ENCODE results near the gene EXD3. TPM values are rescaled to one million over a fixed set of nuclear protein-coding genes. Genes with fewer than 3 reads are reported as not detected.
"Not testable (repeated sequence)": the region's sequence is repeated elsewhere in the genome, so short reads cannot be mapped to it uniquely, and the experiment has no call there.

Gene EXD3
- total RNA-seq, 3 donors from 2014 or later = 7.7 to 28.7 (median 20.6) TPM

DNA sequence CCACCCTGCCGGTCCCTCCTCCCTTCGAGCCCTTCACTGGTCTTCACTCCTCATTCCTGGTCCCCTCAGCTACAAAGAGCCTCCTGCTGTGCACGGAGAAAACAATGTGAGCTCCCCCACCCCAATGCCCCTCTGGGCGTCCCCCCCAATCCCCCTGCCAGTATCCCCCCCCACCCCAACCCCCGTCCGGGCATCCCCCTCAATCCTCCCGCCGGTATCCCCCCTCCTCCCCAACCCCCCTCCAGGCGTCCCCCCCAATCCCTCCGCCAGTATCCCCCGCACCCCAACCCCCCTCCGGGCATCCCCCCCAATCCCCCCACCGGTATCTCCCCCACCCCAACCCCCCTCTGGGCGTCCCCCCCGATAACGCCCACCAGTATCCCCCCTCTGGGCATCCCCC is 42.8 kb downstream of the EXD3 start:
- Histone ChIP-seq H3K36me3 (no peaks in the 10 kb centered on the region), H3K9me3 (no peaks in the 10 kb centered on the region)
- no peak for DNase-seq (ENCODE audit: low spot score in 2 of 2)

DNA sequence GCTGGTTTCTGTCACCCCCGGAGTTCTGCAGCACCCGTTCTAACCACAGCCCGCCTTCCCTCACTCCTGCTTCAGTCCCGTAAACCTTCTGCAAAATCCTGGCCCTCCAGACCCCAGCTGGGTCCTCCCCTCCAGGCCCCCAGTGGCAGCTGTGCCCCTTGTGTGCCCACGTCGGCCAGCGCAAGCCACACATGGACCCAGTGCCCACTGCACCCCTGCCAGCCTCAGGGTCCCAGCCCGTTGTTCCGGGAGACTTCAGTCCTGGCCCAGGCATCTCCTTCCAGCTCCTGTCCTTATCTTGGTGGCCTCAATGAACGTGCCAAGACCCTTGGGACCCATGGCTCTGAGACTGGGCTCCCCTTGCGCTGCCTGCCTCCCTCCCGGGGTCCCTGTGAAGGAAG is 43.2 kb downstream of the EXD3 start:
- H3K4me3 ChIP-seq = no peak overlapping the region
- H3K27me3 ChIP-seq = no peaks in the 10 kb centered on the region
- no peaks in the 10 kb centered on the region for H3K4me1 ChIP-seq
- H3K36me3 ChIP-seq = no peaks in the 10 kb centered on the region
- no peak for TF ChIP-seq CTCF (IDR thresholded peaks at IDR 0.05)
- no peak for TF ChIP-seq POLR2A (IDR thresholded peaks at IDR 0.05)
- TF ChIP-seq POLR2AphosphoS5 (IDR thresholded peaks at IDR 0.05) = no peak
- no peaks in the 10 kb centered on the region for H3K9me3 ChIP-seq
- intact Hi-C loops (cut with DNase I; ENCODE audit: low total_unique reads) = no loop called here
- H3K27ac ChIP-seq = no peak overlapping the region
- no peak for DNase-seq (ENCODE audit: low spot score in 2 of 2)

More for the DNA sequence above, 42.8 kb downstream of the EXD3 start:
- intact Hi-C loops (cut with DNase I; ENCODE audit: low total_unique reads) = no loop called here
- Histone ChIP-seq H3K4me1 (no peaks in the 10 kb centered on the region), H3K4me3 (no peak overlapping the region), H3K27ac (no peak overlapping the region), H3K27me3 (no peaks in the 10 kb centered on the region)
- TF ChIP-seq CTCF (IDR thresholded peaks at IDR 0.05) = no peak
- no peak for TF ChIP-seq POLR2AphosphoS5 (IDR thresholded peaks at IDR 0.05)
- no peak for TF ChIP-seq POLR2A (IDR thresholded peaks at IDR 0.05)

GRCh38 chr9:137378688-137379410 is 44.1 kb downstream of the EXD3 start:
- H3K4me1 ChIP-seq; H3K4me3 ChIP-seq; H3K9me3 ChIP-seq; H3K27me3 ChIP-seq; H3K36me3 ChIP-seq; DNase-seq (ENCODE audit: low spot score in 2 of 2); H3K27ac ChIP-seq; intact Hi-C loops (cut with DNase I; ENCODE audit: low total_unique reads): not testable (repeated sequence)

DNA sequence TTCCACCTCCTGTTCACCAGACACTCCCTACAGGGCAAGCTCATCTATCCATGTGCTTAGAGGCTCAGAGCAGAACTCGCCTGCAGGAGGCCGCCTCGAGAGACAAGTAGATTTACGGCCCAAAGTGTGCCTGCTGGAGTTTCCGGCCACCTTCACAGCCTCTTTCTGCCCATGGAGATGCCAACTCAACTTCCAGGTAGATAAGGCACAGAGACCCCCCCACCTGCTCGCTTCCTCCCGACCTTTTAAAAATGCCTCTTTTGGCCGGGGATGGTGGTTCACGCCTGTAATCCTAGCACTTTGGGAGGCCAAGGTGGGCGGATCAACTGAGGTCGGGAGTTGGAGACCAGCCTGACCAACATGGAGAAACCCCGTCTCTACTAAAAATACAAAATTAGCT is 46.6 kb downstream of the EXD3 start:
- no peaks in the 10 kb centered on the region for H3K9me3 ChIP-seq
- TF ChIP-seq POLR2AphosphoS5 (IDR thresholded peaks at IDR 0.05) (no peak), POLR2A (IDR thresholded peaks at IDR 0.05) (no peak), CTCF (IDR thresholded peaks at IDR 0.05) (no peak)
- H3K4me3 ChIP-seq = no peak overlapping the region
- no peaks in the 10 kb centered on the region for H3K36me3 ChIP-seq
- no peaks in the 10 kb centered on the region for H3K27me3 ChIP-seq
- no peak overlapping the region for H3K27ac ChIP-seq
- intact Hi-C loops (cut with DNase I; ENCODE audit: low total_unique reads) = no loop called here
- no peaks in the 10 kb centered on the region for H3K4me1 ChIP-seq
- DNase-seq (ENCODE audit: low spot score in 2 of 2) = no peak

DNA sequence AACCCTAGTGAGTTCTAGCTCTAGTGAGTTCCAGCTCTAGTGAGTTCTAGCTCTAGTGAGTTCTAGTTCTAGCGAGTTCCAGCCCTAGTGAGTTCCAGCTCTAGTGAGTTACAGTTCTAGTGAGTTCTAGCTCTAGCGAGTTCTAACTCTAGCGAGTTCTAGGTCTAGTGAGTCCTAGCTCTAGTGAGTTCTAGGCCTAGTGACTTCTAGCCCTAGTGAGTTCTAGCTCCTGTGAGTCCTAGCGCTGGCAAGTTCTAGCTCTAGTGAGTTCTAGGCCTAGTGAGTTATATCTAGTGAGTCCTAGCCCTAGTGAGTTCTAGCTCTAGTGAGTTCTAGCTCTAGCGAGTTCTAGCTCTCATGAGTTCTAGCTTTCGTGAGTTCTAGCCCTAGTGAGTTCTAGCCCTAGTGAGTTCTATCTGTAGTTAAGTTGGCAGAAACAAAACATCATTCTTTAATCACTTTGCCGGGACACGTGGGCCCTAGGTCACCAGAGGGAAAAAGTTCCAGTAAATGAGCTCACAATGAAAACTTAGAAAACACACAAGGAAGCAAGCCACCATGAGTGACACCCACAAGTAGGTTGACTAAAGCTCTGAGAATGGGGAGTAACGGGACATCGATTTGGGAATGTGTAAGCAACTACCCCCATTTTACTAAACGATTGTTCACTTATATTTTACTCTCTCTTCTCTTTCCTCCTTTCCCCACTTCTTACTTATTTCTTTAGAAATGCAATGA is 47.5 kb downstream of the EXD3 start:
- H3K36me3 ChIP-seq = no peaks in the 10 kb centered on the region
- H3K9me3 ChIP-seq = no peaks in the 10 kb centered on the region
- no peaks in the 10 kb centered on the region for H3K27me3 ChIP-seq
- DNase-seq (ENCODE audit: low spot score in 2 of 2) = no peak
- H3K4me1 ChIP-seq = no peaks in the 10 kb centered on the region
- intact Hi-C loops (cut with DNase I; ENCODE audit: low total_unique reads) = no loop called here
- H3K4me3 ChIP-seq = no peak overlapping the region
- no peak overlapping the region for H3K27ac ChIP-seq
- no peak for TF ChIP-seq POLR2AphosphoS5 (IDR thresholded peaks at IDR 0.05)
- TF ChIP-seq POLR2A (IDR thresholded peaks at IDR 0.05) = no peak
- no peak for TF ChIP-seq CTCF (IDR thresholded peaks at IDR 0.05)

Measured in breast epithelium (tissue), 4 donors.